DOHH2 (cell line): ENCODE results near the gene GRID2.

Source experiments
- EZH2phosphoT487 ChIP-seq: fragments of 200-600 bp; sonication (generic); IDR thresholded peaks from 2 replicates; pipeline ENCODE4 v1.6.1; 2017; ENCODE audit warnings: borderline replicate concordance, mild to moderate bottlenecking, antibody characterized with exemption, low read length, moderate library complexity, mixed read lengths
- TF ChIP-seq, protein P1 (sequence below): fragments of 200-600 bp; sonication (generic); IDR thresholded peaks from one replicate; pipeline ENCODE4 v1.5.1; 2014; ENCODE audit warnings: antibody characterized with exemption, mild to moderate bottlenecking, low read depth, low read length; ENCODE audit not compliant: poor library complexity, severe bottlenecking

DNA sequence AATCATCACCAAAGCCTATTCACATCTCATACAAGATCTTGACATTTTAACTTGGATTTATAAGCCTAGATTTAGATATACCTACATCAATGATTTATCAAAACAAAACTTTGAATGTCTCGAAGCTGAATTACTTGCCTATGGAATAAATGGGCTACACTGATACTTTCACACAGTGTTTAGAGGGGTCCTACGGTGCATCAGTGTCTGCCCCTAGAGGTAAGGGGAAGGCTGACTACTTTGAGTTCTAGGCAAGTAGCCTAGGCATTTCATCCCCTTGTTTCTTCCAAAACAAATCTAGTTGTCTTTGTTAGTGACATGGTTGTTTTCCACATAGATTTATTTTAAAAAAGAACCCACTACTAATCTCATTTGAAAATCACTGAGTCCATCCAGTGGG is 1366.7 kb downstream of the GRID2 start:
- TF ChIP-seq, protein P1, sequence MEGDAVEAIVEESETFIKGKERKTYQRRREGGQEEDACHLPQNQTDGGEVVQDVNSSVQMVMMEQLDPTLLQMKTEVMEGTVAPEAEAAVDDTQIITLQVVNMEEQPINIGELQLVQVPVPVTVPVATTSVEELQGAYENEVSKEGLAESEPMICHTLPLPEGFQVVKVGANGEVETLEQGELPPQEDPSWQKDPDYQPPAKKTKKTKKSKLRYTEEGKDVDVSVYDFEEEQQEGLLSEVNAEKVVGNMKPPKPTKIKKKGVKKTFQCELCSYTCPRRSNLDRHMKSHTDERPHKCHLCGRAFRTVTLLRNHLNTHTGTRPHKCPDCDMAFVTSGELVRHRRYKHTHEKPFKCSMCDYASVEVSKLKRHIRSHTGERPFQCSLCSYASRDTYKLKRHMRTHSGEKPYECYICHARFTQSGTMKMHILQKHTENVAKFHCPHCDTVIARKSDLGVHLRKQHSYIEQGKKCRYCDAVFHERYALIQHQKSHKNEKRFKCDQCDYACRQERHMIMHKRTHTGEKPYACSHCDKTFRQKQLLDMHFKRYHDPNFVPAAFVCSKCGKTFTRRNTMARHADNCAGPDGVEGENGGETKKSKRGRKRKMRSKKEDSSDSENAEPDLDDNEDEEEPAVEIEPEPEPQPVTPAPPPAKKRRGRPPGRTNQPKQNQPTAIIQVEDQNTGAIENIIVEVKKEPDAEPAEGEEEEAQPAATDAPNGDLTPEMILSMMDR, result no peak
- TF ChIP-seq EZH2phosphoT487, result no peak
